ENCODE results near the gene GNB2.
"Not testable (repeated sequence)": the region's sequence is repeated elsewhere in the genome, so short reads cannot be mapped to it uniquely, and the experiment has no call there.

The GNB2 gene

DNA sequence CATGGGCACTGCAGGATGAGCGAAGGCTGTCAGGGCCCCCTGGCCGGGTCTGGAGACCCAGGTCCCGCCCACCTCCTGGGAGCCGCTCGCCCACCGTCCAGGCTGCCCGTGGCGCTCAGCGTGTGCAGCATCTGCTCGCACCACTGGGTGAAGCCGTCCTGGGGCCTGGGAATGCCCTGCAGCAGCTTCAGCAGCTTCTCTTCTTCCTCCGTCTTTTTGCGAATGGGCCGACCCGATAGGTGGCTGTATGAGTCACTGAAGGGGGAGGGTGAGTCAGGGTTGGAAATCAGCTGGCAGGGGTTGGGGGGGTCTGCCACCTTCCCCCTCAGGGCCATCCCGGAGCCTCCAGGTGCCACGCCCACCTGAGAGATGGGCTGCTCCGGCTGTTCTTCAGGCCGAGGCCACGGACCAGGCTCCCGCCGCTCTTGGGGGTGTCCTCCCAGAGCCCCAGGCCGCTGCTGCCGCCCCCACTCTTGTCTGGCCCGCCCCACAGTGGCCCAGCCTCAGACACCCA lies 8.7 kb downstream of the GNB2 start:
- DNase-seq = no peak

DNA sequence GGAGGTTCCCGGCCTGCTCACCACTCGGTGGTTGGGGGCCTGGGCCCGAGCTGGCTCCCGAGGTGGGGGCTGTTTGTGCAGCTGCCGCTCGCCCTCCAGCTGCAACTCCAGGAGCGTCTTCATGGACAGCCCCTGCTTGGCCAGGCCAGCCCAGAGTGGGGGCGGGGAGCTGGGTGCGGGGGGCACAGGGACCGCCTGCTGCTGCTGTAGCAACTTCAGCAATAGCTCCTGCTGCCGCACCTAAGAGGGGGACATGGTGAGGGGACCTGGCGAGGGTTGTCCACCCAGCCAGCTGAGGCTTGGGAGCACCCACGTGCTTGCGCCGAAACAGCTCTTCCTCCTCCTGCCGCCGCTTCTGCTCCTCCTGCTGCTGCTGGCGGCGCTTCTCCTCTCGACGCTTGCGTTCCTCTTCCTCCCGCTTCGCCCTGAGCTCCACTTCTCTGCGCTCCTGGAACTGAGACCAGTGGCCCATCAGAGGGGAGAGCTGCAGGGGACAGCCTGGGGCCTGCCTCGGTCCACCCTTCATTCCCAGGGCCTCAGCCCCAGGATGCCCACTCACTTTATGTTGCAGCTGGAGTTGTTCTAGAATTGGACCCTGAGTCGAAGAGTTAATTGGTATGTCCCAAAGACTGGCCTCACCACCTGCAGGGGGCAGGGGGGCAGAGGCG lies 9.6 kb downstream of the GNB2 start:
- DNase-seq = no peak

DNA sequence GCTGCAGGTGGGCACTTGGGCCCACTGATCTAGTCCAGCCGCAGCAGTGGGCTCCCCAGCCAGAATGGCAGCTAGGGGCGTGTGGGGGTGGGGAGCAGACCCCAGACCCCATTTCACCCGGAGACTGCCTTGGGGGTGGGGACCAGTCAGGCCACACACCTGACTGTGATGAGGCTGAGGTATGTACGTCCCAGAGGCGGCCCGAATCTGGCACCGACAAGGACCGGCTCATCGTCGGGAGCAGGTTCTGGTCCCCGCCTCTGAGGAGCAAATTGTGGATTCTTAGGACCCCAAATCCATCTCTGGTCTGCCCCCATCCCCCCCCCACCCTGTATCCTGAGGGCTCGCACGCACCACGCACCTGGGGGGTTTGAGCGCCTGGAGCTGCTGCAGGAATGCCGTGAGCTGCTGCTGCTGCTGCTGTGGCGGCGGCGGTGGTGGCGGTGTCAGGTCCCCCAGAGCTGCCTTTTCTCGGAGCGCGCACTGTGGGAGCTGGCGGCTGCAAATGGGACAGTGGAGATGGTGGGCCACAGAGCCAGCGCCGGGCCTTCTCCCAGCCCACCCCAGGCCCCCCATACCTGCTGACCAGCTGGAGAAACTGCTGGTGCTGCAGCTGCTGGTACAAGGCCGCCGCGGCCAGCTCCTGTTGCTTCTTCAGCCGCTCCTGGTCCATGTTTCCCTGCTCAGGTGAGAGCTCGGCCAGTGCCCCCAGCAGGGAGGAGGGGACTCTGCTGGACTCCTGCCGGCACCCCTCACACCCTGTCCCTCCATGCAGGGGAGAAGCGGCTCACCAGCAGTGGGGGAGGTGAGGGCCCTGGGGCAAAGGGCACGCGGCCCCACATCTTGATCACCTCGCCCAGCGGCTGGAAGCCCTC lies 10.4 kb downstream of the GNB2 start:
- DNase-seq = no peak

- DNase-seq = no peak
Measured at GRCh38 chr7:100684534-100685042, 11.0 kb downstream of the GNB2 start.

DNA sequence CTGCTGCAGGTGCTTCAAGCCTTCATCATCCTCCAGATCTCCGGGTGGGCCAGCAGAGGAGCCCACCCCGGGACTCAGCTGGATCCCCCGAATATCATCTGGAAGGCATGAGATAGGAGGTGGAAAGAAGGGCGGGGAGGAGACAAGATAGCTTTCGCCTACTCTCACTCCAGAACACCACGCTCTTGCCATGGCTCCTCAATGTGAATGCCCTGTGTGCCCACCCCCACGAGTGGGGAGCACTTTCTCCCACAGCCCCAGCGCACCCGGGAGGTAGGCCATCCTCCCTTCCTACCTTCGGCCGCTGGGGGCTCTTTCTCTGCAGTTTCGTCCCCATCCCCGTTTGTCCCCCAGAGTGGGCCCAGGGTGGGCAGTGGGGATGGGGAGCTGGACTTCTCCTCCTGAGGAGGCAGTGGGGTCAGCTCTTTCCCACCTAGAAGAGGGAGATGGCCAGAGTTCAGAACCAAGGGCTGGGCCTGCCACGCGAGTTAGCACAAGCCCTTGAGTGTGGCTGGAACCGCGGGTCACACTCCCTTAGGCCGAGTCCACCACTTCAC lies 11.6 kb downstream of the GNB2 start:
- no peak for DNase-seq

- no peak for DNase-seq
Measured at GRCh38 chr7:100685631-100686145, 12.1 kb downstream of the GNB2 start.

DNA sequence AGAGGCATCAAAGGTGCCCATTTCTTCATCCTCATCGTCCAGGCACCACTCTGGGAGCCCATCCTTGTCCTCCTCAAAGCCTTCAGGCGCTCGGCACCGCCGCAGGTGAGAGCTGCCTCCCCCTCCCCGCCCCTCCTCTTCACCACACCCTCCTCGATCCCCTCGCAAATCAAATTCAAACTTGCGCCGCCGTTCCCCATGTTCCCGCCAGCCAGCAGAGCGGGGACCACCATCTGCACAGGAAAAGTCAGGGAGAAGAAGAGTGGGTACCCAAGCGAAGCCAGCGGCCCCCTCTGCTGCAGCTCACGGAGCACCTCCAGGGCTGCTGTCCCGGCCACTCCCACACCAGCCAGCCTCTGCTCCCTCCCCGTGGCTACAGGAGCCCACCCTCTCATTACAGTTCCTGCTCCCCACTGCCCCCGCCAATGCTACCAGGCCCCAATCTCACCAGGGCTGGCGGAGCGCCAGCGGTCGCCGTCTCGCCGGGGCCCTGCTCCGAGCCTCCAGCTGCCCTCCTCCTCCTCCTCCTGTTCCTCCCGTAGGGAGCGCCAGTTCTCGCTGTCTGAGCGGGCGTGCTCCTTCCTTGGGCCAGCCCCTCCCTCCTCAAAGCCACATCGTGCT lies 12.8 kb downstream of the GNB2 start:
- no peak for DNase-seq

DNA sequence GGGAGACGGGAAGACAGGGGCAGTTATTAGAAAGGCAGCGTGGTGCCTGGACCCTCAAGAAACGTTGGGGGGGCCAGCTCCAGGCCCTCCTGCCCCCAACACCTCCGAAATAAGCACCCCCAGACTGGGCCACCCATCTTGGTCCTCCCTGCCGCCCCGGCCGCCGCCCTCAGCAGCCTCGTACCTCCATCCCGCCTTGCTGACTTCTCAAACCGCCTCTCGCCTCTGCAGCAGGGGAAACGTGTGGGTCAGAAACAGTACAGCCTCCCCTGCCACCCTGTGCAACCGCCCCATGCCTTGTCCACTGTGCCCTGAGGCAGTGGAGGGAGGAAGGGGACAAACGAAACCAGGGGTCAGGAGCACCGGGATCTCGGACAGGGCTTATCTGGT lies 13.3 kb downstream of the GNB2 start:
- no peak for DNase-seq

DNA sequence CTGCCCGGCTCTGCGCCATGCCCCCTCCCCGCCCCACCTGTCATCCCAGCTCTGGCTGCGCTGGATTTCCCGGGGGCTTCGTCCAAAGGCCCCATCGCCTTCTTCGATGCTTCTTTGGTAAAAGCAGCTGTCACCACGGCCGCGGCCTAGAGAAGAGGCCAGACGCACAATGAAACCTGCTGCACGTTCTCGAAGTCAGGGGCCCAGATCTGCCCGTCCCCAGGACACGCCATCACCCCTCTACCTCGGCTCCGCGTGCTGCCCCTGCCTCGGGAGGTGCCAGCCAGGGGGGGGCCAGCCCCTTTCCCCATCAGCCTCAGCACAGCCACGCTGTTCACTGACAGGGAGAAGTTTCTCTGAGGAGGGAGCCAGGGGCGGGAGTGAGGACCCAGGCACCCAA lies 13.7 kb downstream of the GNB2 start:
- DNase-seq = no peak

GRCh38 chr7:100687751-100688300 lies 14.3 kb downstream of the GNB2 start:
- DNase-seq = no peak

DNA sequence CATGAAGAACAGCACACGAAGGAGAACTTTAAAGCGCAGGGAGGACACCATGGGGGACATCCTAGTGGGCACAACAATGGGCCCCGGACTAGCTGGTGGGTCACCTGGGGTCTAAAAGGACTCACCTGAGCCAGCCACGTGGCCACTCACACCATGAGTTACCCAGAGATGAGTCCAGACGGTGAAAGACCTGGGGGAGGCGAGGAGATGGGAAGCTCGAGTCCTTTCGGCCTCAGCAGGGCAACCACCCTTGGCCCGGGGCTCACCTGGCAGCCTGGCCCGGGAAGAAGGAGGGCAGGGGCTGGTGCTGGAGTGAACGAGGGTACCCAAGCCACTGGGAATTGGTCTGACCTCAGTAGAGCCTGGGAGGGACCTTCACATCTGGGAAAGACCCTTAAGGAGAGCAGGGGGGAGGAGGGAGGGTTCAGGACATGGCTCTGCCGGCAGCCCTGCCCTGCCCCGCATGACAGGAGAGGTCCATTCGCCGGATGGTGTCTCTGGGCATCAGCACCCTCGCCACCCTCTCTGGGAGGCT lies 14.9 kb downstream of the GNB2 start:
- no peak for DNase-seq

DNA sequence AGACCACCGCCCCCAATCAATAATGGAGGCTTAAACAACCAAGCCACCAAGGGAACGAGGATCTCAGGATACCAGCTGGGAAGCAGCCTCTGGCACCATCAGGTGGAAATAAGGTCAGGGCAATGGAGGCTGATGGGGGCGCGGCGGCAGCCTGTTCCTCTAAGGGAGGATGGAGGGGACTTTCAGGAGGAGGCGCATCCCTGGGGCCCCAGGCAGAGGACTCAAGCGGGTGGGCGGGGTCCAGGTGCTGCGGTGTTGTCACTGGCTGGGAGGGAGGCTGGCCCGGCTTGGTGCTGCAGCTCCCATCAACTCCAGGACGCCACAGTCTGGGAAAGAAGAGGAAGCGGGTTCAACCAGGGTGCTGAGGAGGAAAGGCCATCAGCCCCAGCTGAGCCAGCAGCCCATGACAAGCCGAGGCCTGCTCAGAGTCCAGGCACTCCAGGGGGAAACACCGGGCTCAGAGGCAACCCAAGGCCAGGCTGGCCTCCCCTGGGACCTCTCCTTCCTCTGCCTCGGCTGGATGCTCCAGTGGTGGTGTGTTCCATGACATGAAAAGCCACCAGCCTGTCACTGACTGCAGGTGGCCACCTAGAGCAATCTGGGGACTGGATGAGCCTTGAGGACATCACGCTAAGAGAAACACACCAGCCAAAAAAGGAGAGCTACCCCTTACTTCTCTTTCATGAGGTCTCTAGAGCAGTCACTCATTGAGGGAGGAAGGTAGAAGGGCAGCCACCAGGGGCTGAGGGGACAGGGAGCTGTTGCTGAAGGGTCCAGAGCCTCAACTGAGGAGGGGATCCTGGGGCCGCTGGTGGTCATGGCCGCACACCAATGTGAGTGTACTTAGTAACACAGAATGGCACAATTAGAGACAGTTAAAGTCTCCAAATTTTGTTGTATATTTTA lies 15.9 kb downstream of the GNB2 start:
- no peak for DNase-seq

GRCh38 chr7:100691676-100692577 lies 18.4 kb downstream of the GNB2 start:
- peak; percentile 83 for DNase-seq

GRCh38 chr7:100692578-100692961 lies 19.0 kb downstream of the GNB2 start:
- DNase-seq = no peak

DNA sequence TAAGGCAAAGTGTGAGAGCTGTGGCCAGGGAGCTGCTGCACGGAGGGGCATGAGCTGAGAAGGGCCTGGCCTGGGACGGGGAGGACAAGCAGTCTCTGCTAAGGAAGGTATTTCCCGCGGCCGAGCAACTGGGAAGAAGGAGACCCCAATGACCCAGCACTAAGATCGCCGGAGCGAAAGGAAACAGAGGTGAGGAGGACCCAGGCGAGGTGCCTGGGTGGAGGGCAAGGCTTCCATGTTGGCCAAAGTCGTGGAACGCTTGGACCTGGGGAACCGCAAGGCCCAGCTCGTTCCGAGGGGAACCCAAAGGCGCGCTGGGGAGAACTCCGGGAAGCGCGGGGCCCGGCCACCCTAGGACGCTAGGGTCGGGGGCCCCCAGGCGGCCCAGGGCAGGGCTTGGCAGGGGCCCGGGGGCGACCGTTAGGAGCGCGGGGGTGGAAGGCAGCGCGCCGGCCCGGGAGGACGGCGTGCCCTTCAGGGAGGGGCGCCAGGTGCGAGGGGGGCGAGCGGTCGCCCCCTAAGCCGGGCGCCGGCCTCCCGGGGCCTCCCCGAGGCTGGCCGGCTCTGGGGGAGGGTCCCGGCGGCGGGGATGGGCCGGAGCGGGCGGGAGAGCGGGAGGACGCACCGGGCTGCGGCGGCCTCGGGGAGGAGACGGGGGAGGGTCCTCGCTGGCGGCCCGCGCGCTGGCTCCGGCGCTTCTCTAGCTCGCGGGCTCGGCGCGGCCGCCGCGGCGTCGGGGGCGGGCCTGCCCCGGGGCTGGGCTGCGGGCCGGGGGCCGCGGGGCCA lies 20.0 kb downstream of the GNB2 start:
- DNase-seq = no peak

GRCh38 chr7:100694098-100694745 lies 20.7 kb downstream of the GNB2 start, which contains the start of gene GIGYF1:
TSS of gene GIGYF1 (minus strand) at chr7:100694250. CDS start at chr7:100688238, 6,012 bp downstream.
- peak; percentile 77 for DNase-seq

- DNase-seq = no peak
Measured at GRCh38 chr7:100696123-100696521, 22.6 kb downstream of the GNB2 start.

DNA sequence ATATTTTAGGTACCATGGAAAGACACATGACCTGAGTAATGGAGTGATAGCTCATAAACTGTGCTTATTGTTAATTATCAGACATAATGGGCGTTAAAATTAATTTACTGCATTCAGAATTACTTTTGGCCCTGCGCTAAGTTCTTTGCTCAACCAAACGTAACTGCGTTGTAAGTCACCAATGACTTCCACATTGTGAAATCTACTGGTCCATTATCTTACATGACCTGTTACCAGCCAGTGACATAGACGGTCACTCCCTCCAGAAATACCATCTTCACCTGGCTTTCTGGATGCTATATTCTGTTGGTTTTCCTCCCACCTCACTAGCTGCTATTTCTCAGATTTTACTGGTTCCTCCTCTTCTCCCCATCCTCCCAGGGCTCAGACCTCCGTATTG lies 25.5 kb downstream of the GNB2 start:
- no peak for DNase-seq

DNA sequence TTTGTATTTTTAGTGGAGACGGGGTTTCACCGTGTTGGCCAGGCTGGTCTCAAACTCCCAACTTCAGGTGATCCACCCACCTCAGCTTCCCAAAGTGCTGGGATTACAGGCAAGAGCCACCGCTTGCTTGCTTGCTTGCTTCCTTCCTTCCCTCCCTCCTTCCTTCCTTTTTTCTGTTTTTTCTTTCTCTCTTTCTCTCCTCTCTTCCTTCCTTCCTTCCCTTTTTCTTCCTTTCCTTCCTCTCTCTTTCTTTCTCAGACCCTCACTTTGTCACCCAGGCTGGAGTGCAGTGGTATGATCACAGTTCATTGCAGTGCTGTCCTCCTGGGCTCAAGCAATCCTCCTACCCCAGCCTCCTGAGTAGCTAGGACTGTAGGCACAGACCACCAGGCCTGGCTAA lies 27.5 kb downstream of the GNB2 start:
- DNase-seq = not testable (repeated sequence)
